Neural cell (in vitro differentiated cells): ENCODE data around the gene PDE6D. TPM values are rescaled to one million over a fixed set of nuclear protein-coding genes. Genes with fewer than 3 reads are reported as not detected.

ENCODE experiments used
- H2AFZ ChIP-seq: fragments of 200-600, 300-800 bp; sonication (generic), shearing (Covaris generic); 2 replicates; pipeline ENCODE4 v1.6.0; 2014; ENCODE audit warnings: low read depth, mild to moderate bottlenecking, antibody characterized with exemption, low read length, moderate library complexity
- H3F3A ChIP-seq: fragments of 200-600 bp; shearing (Covaris generic); 2 replicates; pipeline ENCODE4 v1.6.1; 2016; ENCODE audit warnings: mild to moderate bottlenecking, moderate library complexity, mixed read lengths, antibody characterized with exemption, low read length; ENCODE audit not compliant: insufficient read depth, poor library complexity, severe bottlenecking
- H3K27ac ChIP-seq: fragments of 200-600, 300-800 bp; sonication (generic), shearing (Covaris generic); 2 replicates; pipeline ENCODE4 v1.5.1; 2014; ENCODE audit warnings: mild to moderate bottlenecking, low read length, moderate library complexity
- H3K27me3 ChIP-seq: fragments of 300-800, 200-600 bp; sonication (generic), shearing (Covaris generic); 2 replicates; pipeline ENCODE4 v1.6.0; 2014; ENCODE audit warnings: mild to moderate bottlenecking, low read depth, low read length, moderate library complexity; ENCODE audit not compliant: insufficient read depth
- H3K36me3 ChIP-seq: fragments of 300-800, 200-600 bp; sonication (generic), shearing (Covaris generic); 2 replicates; pipeline ENCODE4 v1.5.1; 2014; ENCODE audit warnings: mild to moderate bottlenecking, antibody characterized with exemption, low read length, moderate library complexity; ENCODE audit not compliant: insufficient read depth
- H3K4me2 ChIP-seq: fragments of 300-800, 200-600 bp; sonication (generic), shearing (Covaris generic); 2 replicates; pipeline ENCODE4 v1.6.0; 2014; ENCODE audit warnings: mild to moderate bottlenecking, low read length
- H3K4me3 ChIP-seq: fragments of 300-800, 200-600 bp; sonication (generic), shearing (Covaris generic); 2 replicates; pipeline ENCODE4 v1.5.1; 2014; ENCODE audit warnings: mild to moderate bottlenecking, low read length, moderate library complexity
- H3K79me2 ChIP-seq: fragments of 200-600 bp; shearing (Covaris generic); replicated peaks from 2 replicates; pipeline ENCODE4 v1.6.0; 2014; ENCODE audit warnings: mild to moderate bottlenecking, low read length, moderate library complexity; ENCODE audit not compliant: insufficient read depth
- H3K9ac ChIP-seq: fragments of 300-800, 200-600 bp; sonication (generic), shearing (Covaris generic); 2 replicates; pipeline ENCODE4 v1.6.1; 2016; ENCODE audit warnings: mild to moderate bottlenecking, low read length, mixed read lengths
- H3K9me2 ChIP-seq: fragments of 200-600 bp; shearing (Covaris generic); 2 replicates; pipeline ENCODE4 v1.6.1; 2016; ENCODE audit warnings: mild to moderate bottlenecking, low read length, mixed read lengths; ENCODE audit not compliant: insufficient read depth
- H3K9me3 ChIP-seq: fragments of 200-600, 300-800 bp; sonication (generic), shearing (Covaris generic); 2 replicates; pipeline ENCODE4 v1.6.1; 2016; ENCODE audit warnings: mild to moderate bottlenecking, mixed run types, low read length, moderate library complexity, mixed read lengths
- H4K20me1 ChIP-seq: fragments of 200-600 bp; shearing (Covaris generic); 2 replicates; pipeline ENCODE4 v1.6.1; 2016; ENCODE audit warnings: mild to moderate bottlenecking, mixed run types; ENCODE audit not compliant: insufficient read depth
- CTCF ChIP-seq: fragments of 450-650 bp; IDR thresholded peaks from 2 replicates; pipeline ENCODE4 v1.5.1; 2014; ENCODE audit warnings: antibody characterized with exemption, mild to moderate bottlenecking, moderate library complexity; ENCODE audit not compliant: poor library complexity, severe bottlenecking
- EP300 ChIP-seq: fragments of 450-650 bp; conservative IDR thresholded peaks from 2 replicates; pipeline ENCODE4 v1.6.1; 2014; ENCODE audit warnings: antibody characterized with exemption, mild to moderate bottlenecking, moderate library complexity; ENCODE audit not compliant: poor library complexity, severe bottlenecking
- EZH2 ChIP-seq: fragments of 200-600, 300-800 bp; shearing (Covaris generic), sonication (generic); IDR thresholded peaks from 2 replicates; pipeline ENCODE4 v1.6.1; 2014; ENCODE audit warnings: antibody characterized with exemption, low read length, borderline replicate concordance, mild to moderate bottlenecking; ENCODE audit not compliant: insufficient read depth, poor library complexity, severe bottlenecking
- MXI1 ChIP-seq: fragments of 450-650 bp; conservative IDR thresholded peaks from 2 replicates; pipeline ENCODE4 v1.6.1; 2014; ENCODE audit warnings: antibody characterized with exemption, mild to moderate bottlenecking; ENCODE audit not compliant: poor library complexity, severe bottlenecking
- POLR2AphosphoS5 ChIP-seq: IDR thresholded peaks from 2 replicates; pipeline ENCODE4 v1.6.1; 2012
- RAD21 ChIP-seq: fragments of 450-650 bp; conservative IDR thresholded peaks from 2 replicates; pipeline ENCODE4 v1.6.1; 2014; ENCODE audit warnings: antibody characterized with exemption, mild to moderate bottlenecking, moderate library complexity
- SMC3 ChIP-seq: fragments of 450-650 bp; conservative IDR thresholded peaks from 2 replicates; pipeline ENCODE4 v1.6.1; 2014; ENCODE audit warnings: antibody characterized with exemption, mild to moderate bottlenecking, moderate library complexity; ENCODE audit not compliant: poor library complexity
- TAF1 ChIP-seq: IDR thresholded peaks from 2 replicates; pipeline ENCODE4 v1.6.1; 2012; ENCODE audit warnings: low read depth
- polyA plus RNA-seq: library from polyadenylated mRNA; depleted of rRNA; stranded (reverse); fragments of >200 nt; gene quantifications from 2 replicates; pipeline ENCODE4 v1.2.3, GENCODE V29; 2014
- TF ChIP-seq, protein P1 (sequence below): IDR thresholded peaks from 2 replicates; pipeline ENCODE4 v1.6.1; 2012; ENCODE audit warnings: borderline replicate concordance

PDE6D gene
- polyA plus RNA-seq, 1 donor from 2014 or later, result 150 TPM

DNA sequence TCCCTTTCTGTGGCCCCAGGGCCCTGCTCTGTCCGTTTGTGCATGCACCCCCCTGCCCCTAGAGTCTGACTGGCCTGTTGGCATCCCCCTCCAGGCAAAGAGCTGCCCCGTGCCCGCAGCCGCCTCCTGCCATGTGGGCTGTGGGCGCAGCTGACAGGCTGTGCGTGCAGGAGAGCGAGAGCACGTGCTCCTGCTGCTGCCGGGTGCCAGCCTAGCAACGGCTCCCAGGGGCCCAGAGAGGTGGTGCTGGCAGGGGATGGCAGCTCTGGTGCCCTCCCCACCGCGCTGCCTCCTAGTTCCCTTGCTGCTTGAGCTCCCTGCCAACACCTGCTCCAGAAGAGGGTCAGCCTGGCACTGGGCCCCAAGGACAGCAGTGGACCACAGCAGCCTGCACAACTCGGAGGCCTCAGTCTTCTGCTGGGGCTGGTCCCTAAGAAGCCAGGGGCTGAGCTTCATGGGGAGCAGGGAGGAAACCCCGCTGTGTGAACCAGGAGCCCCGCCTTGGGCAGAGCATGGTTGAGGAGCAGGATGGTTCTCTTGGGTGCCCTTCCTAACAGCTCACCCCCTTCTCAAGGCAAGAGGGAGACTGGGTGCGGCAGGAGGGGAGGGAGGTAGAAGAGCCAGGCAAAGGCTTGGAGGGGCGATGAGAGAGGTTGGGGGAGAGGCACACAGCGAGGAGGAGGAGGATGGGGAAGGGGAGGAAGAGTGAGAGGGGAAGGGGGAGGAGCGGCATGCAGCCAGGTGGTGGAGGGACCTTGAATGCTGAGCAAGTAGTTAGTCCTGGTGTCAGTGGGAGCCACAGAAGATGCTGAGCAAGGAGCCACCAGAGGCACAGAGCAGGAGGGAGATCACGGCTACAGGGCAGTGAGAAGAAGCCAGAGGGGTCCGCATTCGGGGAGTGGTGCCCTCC, 96.5 kb downstream of the PDE6D start:
- Histone ChIP-seq H3K9ac (no peak overlapping the region), H3K4me3 (no peak overlapping the region)

GRCh38 chr2:231683292-231684235, 97.5 kb downstream of the PDE6D start:
- TF ChIP-seq CTCF (no peak), SMC3 (no peak), POLR2AphosphoS5 (no peak), EZH2 (no peak), TAF1 (no peak), RAD21 (no peak), EP300 (no peak), MXI1 (no peak)
- TF ChIP-seq, protein P1, sequence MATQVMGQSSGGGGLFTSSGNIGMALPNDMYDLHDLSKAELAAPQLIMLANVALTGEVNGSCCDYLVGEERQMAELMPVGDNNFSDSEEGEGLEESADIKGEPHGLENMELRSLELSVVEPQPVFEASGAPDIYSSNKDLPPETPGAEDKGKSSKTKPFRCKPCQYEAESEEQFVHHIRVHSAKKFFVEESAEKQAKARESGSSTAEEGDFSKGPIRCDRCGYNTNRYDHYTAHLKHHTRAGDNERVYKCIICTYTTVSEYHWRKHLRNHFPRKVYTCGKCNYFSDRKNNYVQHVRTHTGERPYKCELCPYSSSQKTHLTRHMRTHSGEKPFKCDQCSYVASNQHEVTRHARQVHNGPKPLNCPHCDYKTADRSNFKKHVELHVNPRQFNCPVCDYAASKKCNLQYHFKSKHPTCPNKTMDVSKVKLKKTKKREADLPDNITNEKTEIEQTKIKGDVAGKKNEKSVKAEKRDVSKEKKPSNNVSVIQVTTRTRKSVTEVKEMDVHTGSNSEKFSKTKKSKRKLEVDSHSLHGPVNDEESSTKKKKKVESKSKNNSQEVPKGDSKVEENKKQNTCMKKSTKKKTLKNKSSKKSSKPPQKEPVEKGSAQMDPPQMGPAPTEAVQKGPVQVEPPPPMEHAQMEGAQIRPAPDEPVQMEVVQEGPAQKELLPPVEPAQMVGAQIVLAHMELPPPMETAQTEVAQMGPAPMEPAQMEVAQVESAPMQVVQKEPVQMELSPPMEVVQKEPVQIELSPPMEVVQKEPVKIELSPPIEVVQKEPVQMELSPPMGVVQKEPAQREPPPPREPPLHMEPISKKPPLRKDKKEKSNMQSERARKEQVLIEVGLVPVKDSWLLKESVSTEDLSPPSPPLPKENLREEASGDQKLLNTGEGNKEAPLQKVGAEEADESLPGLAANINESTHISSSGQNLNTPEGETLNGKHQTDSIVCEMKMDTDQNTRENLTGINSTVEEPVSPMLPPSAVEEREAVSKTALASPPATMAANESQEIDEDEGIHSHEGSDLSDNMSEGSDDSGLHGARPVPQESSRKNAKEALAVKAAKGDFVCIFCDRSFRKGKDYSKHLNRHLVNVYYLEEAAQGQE, result no peak
- no peak overlapping the region for H3K4me2 ChIP-seq
- H3K79me2 ChIP-seq, result no peaks in the 10 kb centered on the region
- H3K27ac ChIP-seq, result no peak overlapping the region
- no peaks in the 10 kb centered on the region for H3K36me3 ChIP-seq
- H4K20me1 ChIP-seq, result no peaks in the 10 kb centered on the region
- no peak overlapping the region for H2AFZ ChIP-seq
- H3F3A ChIP-seq, result no peaks in the 10 kb centered on the region
- peaks cover 3% of the 10 kb centered on the region for H3K27me3 ChIP-seq
- H3K9me2 ChIP-seq, result no peaks in the 10 kb centered on the region
- H3K9me3 ChIP-seq, result no peaks in the 10 kb centered on the region
- H3K4me3 ChIP-seq, result no peak overlapping the region
- no peak overlapping the region for H3K9ac ChIP-seq

More for the DNA sequence above, 96.5 kb downstream of the PDE6D start:
- TF ChIP-seq CTCF, result no peak
- no peak for TF ChIP-seq SMC3
- no peak for TF ChIP-seq EP300
- no peak overlapping the region for H2AFZ ChIP-seq
- H3K9me3 ChIP-seq, result no peaks in the 10 kb centered on the region
- no peak overlapping the region for H3K4me2 ChIP-seq
- no peaks in the 10 kb centered on the region for H4K20me1 ChIP-seq
- no peak overlapping the region for H3K27ac ChIP-seq
- peaks cover 3% of the 10 kb centered on the region for H3K27me3 ChIP-seq
- H3K79me2 ChIP-seq, result no peaks in the 10 kb centered on the region
- H3K36me3 ChIP-seq, result no peaks in the 10 kb centered on the region
- H3K9me2 ChIP-seq, result no peaks in the 10 kb centered on the region
- H3F3A ChIP-seq, result no peaks in the 10 kb centered on the region
